PFSK-1 (cell line): ENCODE results near the gene RAB7A.

Source experiments
- FOXP2 ChIP-seq: optimal IDR thresholded peaks from 2 replicates; pipeline ENCODE3; 2011; ENCODE audit warnings: borderline replicate concordance, control low read depth, inconsistent platforms; ENCODE audit not compliant: insufficient read depth; ENCODE audit errors: extremely low read length, extremely low read depth
- POLR2AphosphoS5 ChIP-seq: IDR thresholded peaks from 2 replicates; pipeline ENCODE4 v1.6.1; 2012; ENCODE audit warnings: low read depth, mild to moderate bottlenecking, control low read depth, low read length, moderate library complexity
- REST ChIP-seq, 2 experiments: IDR thresholded peaks; 2 replicates each; pipeline versions ENCODE4 v1.6.1 to v1.8.0; 2011 to 2012; ENCODE audit warnings: low read depth in 2 of 2, low read length in 2 of 2, control low read depth in 1 of 2, inconsistent platforms in 1 of 2, mild to moderate bottlenecking in 1 of 2, moderate library complexity in 1 of 2; ENCODE audit not compliant: insufficient read depth in 1 of 2
- SIN3A ChIP-seq: IDR thresholded peaks from 2 replicates; pipeline ENCODE4 v1.6.1; 2012; ENCODE audit warnings: mild to moderate bottlenecking, low read length, moderate library complexity, borderline replicate concordance; ENCODE audit not compliant: insufficient read depth
- TAF1 ChIP-seq: IDR thresholded peaks from 2 replicates; pipeline ENCODE4 v1.6.1; 2012; ENCODE audit warnings: low read length, control low read depth, borderline replicate concordance; ENCODE audit not compliant: insufficient read depth

The RAB7A gene

DNA sequence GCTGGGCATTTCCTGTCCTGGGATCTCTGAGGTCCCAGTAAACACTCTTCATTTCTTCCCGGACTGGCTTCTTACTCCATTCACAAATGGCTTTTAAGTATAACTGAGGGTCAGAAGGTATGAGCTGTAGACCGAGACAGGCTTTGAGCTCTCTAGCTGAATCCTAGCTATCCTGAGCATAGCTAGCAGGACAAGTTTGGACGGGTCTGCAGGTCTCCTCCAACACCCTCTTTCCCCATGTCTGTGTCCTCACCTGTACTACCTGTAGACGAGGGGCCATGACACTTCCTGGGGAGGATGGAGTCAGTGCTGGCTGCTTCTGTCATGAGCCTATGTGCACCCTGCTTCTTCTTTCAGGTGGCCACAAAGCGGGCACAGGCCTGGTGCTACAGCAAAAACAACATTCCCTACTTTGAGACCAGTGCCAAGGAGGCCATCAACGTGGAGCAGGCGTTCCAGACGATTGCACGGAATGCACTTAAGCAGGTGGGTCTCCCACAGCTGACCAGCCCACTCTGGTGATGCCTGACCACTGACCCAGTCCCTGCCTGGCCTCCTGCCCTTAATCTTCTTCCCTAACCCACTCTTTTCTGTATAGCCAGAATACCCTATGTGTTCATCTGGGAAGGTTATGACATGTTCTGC lies 81.3 kb downstream of the RAB7A start:
- TF ChIP-seq FOXP2 (no peak), TAF1 (no peak), SIN3A (no peak), POLR2AphosphoS5 (no peak), REST (IDR thresholded peaks at IDR 0.05; ENCODE audit: insufficient read depth in 1 of 2, low read depth in 2 of 2, low read length in 2 of 2) (no peak)

- TF ChIP-seq TAF1, result no peak
- TF ChIP-seq SIN3A, result no peak
- no peak for TF ChIP-seq FOXP2
- no peak for TF ChIP-seq REST (IDR thresholded peaks at IDR 0.05; ENCODE audit: insufficient read depth in 1 of 2, low read depth in 2 of 2, low read length in 2 of 2)
- TF ChIP-seq POLR2AphosphoS5, result no peak
Measured at GRCh38 chr3:128808672-128809071, 82.7 kb downstream of the RAB7A start.

DNA sequence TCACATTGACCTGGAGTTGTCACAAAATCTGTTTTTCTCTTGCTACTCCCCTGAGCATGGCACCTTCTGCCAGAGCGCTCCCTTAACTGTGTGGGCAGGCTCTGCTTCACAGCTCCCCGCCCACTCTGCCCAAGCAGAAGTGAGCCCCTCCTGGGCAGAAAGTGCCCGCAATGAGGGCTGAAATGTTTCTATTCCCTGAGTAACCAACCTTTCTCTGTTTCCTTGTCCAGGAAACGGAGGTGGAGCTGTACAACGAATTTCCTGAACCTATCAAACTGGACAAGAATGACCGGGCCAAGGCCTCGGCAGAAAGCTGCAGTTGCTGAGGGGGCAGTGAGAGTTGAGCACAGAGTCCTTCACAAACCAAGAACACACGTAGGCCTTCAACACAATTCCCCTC lies 87.1 kb downstream of the RAB7A start:
- TF ChIP-seq POLR2AphosphoS5, result no peak
- no peak for TF ChIP-seq FOXP2
- no peak for TF ChIP-seq TAF1
- no peak for TF ChIP-seq REST (IDR thresholded peaks at IDR 0.05; ENCODE audit: insufficient read depth in 1 of 2, low read depth in 2 of 2, low read length in 2 of 2)
- TF ChIP-seq SIN3A, result no peak

DNA sequence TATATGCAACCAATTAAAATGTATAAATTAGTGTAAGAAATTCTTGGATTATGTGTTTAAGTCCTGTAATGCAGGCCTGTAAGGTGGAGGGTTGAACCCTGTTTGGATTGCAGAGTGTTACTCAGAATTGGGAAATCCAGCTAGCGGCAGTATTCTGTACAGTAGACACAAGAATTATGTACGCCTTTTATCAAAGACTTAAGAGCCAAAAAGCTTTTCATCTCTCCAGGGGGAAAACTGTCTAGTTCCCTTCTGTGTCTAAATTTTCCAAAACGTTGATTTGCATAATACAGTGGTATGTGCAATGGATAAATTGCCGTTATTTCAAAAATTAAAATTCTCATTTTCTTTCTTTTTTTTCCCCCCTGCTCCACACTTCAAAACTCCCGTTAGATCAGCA lies 88.1 kb downstream of the RAB7A start:
- TF ChIP-seq SIN3A (no peak), FOXP2 (no peak), TAF1 (no peak), POLR2AphosphoS5 (no peak), REST (IDR thresholded peaks at IDR 0.05; ENCODE audit: insufficient read depth in 1 of 2, low read depth in 2 of 2, low read length in 2 of 2) (no peak)
